Right ventricle myocardium inferior (tissue), 1 donor: ENCODE data around the gene CDC42BPG. TPM values are rescaled to one million over a fixed set of nuclear protein-coding genes. Genes with fewer than 3 reads are reported as not detected.

Experiments
- ATAC-seq: fragments of 200-7000 bp; cut with Tn5 transposase; one replicate; pipeline ENCODE4 v1.9.1; 2020; ENCODE audit warnings: mild to moderate bottlenecking, moderate library complexity
- DNase-seq: peaks from one replicate; pipeline ENCODE4 v3.0.0; 2021; ENCODE audit errors: missing footprints
- intact Hi-C: fragments of 100-400 bp; cut with DNase I; formaldehyde crosslinking; loops from one replicate; pipeline ENCODE4 v1.11.0; 2022
- total RNA-seq: library from RNA; stranded (reverse); fragmentation: NEBNext Ultra II Directional; extraction: Animal tissue kit (Norgen Biotek cat#: 25700); gene quantifications from one replicate; pipeline ENCODE4 v1.2.1, GENCODE V29; 2021
- donor health status: DM: no; HTN: yes; CAD: no; lungs with severe emphysema.

Gene CDC42BPG
- total RNA-seq, 1 donor from 2014 or later = 0.16 TPM

- ATAC-seq = peak; percentile 15
- DNase-seq = peak; percentile 37
Measured at GRCh38 chr11:64788321-64789215, 55.9 kb downstream of the CDC42BPG start.

GRCh38 chr11:64787526-64788320 is 56.7 kb downstream of the CDC42BPG start:
- DNase-seq (peak; percentile 79), ATAC-seq (peak; percentile 39)
- intact Hi-C loops = no loop called here

More at GRCh38 chr11:64788321-64789215, 55.9 kb downstream of the CDC42BPG start:
- intact Hi-C loops = no loop called here

- peak; percentile 28 for DNase-seq
- intact Hi-C loops = no loop called here
Measured at GRCh38 chr11:64786308-64786707, 58.1 kb downstream of the CDC42BPG start.

GRCh38 chr11:64784813-64785581 is 59.5 kb downstream of the CDC42BPG start:
- intact Hi-C loops = no loop called here
- ATAC-seq (no peak), DNase-seq (no peak)

More at GRCh38 chr11:64786308-64786707, 58.1 kb downstream of the CDC42BPG start:
- no peak for ATAC-seq

GRCh38 chr11:64778473-64779298 is 65.8 kb downstream of the CDC42BPG start, which contains the start of gene SF1:
TSS of gene SF1 (minus strand) at chr11:64778542. CDS start at chr11:64778392, 150 bp downstream.
- ATAC-seq = peak; percentile 96
- DNase-seq = peak; percentile 99
- intact Hi-C loops = loop anchor here (2.0 kb wide), 1 partner anchor 36 kb away; no protein-coding TSS in a partner anchor

GRCh38 chr11:64778223-64778472 is 66.3 kb downstream of the CDC42BPG start:
- ATAC-seq (no peak), DNase-seq (no peak)
- intact Hi-C loops = loop anchor here (2.0 kb wide), 1 partner anchor 35 kb away; no protein-coding TSS in a partner anchor

- DNase-seq = peak; percentile 93
- ATAC-seq = peak; percentile 29
- intact Hi-C loops = loop anchor here (2.0 kb wide), 2 partner anchors 15 to 35 kb away; no protein-coding TSS in a partner anchor
Measured at GRCh38 chr11:64777449-64778222, 66.8 kb downstream of the CDC42BPG start.

- ATAC-seq = no peak
- intact Hi-C loops = loop anchor here (2.0 kb wide), 1 partner anchor 14 kb away; no protein-coding TSS in a partner anchor
- no peak for DNase-seq
Measured at GRCh38 chr11:64776875-64777274, 67.6 kb downstream of the CDC42BPG start.

GRCh38 chr11:64776425-64776824 is 68.0 kb downstream of the CDC42BPG start:
- DNase-seq (no peak), ATAC-seq (no peak)
- intact Hi-C loops = loop anchor here (2.0 kb wide), 1 partner anchor 14 kb away; no protein-coding TSS in a partner anchor

- ATAC-seq (no peak), DNase-seq (no peak)
- intact Hi-C loops = no loop called here
Measured at GRCh38 chr11:64774144-64774543, 70.3 kb downstream of the CDC42BPG start.

Other genes starting within 250 kb of the CDC42BPG start
- gene NRXN2, start 121.5 kb downstream of the CDC42BPG start, total RNA-seq = 1.9 TPM
- 46.8 TPM for gene RASGRP2, start 100.5 kb downstream of the CDC42BPG start, total RNA-seq
- gene PYGM, start 84.7 kb downstream of the CDC42BPG start, total RNA-seq = 179 TPM
- gene SF1, start 66.1 kb downstream of the CDC42BPG start, total RNA-seq = 172 TPM
- gene MAP4K2, start 41.4 kb downstream of the CDC42BPG start, total RNA-seq = 11.3 TPM
- gene MEN1, start 34.1 kb downstream of the CDC42BPG start, total RNA-seq = 8.4 TPM
- 56.0 TPM for gene EHD1, start 34.0 kb upstream of the CDC42BPG start, total RNA-seq
- gene ATG2A, start 72.6 kb upstream of the CDC42BPG start, total RNA-seq = 10.7 TPM
- gene PPP2R5B, start 80.0 kb upstream of the CDC42BPG start, total RNA-seq = 20.6 TPM
- not detected for gene GPHA2, start 91.2 kb upstream of the CDC42BPG start, total RNA-seq
- gene MAJIN, start 127.5 kb upstream of the CDC42BPG start, total RNA-seq = not detected
- gene BATF2, start 152.3 kb upstream of the CDC42BPG start, total RNA-seq = 1.5 TPM
- gene ARL2, start 169.5 kb upstream of the CDC42BPG start, total RNA-seq = 131 TPM
- 18.3 TPM for gene SNX15, start 182.8 kb upstream of the CDC42BPG start, total RNA-seq
- gene SAC3D1, start 196.6 kb upstream of the CDC42BPG start, total RNA-seq = 7.5 TPM
- gene NAALADL1, start 213.9 kb upstream of the CDC42BPG start, total RNA-seq = 3.4 TPM
- gene CDCA5, start 239.4 kb upstream of the CDC42BPG start, total RNA-seq = 1.7 TPM
- 25.0 TPM for gene ZFPL1, start 239.6 kb upstream of the CDC42BPG start, total RNA-seq